Left ventricle myocardium inferior (tissue), 1 donor: Measurements from ENCODE around the gene SLC7A14. TPM values are rescaled to one million over a fixed set of nuclear protein-coding genes. Genes with fewer than 3 reads are reported as not detected.

Experiments
- DNase-seq: peaks from one replicate; pipeline ENCODE4 v3.0.0-alpha.2; 2020
- H3K27ac ChIP-seq: fragments of 200-600 bp; replicated peaks from 2 replicates; pipeline ENCODE4 v1.8.0; 2021
- H3K27me3 ChIP-seq: fragments of 200-600 bp; 2 replicates; pipeline ENCODE4 v1.8.0; 2021; ENCODE audit warnings: low read depth
- H3K36me3 ChIP-seq: fragments of 200-600 bp; 2 replicates; pipeline ENCODE4 v1.8.0; 2021
- H3K4me1 ChIP-seq: fragments of 200-600 bp; 2 replicates; pipeline ENCODE4 v1.8.0; 2021
- H3K4me3 ChIP-seq: fragments of 200-600 bp; 2 replicates; pipeline ENCODE4 v1.8.0; 2021; ENCODE audit warnings: mild to moderate bottlenecking, moderate library complexity
- H3K9me3 ChIP-seq: fragments of 200-600 bp; replicated peaks from 2 replicates; pipeline ENCODE4 v1.8.0; 2021
- CTCF ChIP-seq: fragments of 200-600 bp; IDR thresholded peaks from 2 replicates; pipeline ENCODE4 v1.8.0; 2021; ENCODE audit warnings: antibody characterized with exemption, mild to moderate bottlenecking, borderline replicate concordance
- intact Hi-C: fragments of 100-400 bp; cut with micrococcal nuclease; formaldehyde crosslinking; loops from one replicate; pipeline ENCODE4 v1.11.0; 2022
- total RNA-seq: library from RNA; stranded (reverse); fragmentation: NEBNext Ultra II Directional; extraction: Animal tissue kit (Norgen Biotek cat#: 25700); gene quantifications from one replicate; pipeline ENCODE4 v1.2.1, GENCODE V29; 2021
- donor health status: DM: no; HTN: yes; CAD: no; lungs with severe emphysema.

SLC7A14 gene
- total RNA-seq, 1 donor from 2014 or later, result not detected

- Histone ChIP-seq H3K9me3 (no peaks in the 10 kb centered on the region), H3K36me3 (no peaks in the 10 kb centered on the region), H3K27me3 (peaks cover 4% of the 10 kb centered on the region), H3K4me1 (no peaks in the 10 kb centered on the region), H3K4me3 (no peak overlapping the region), H3K27ac (no peak overlapping the region)
- intact Hi-C loops, result no loop called here
- DNase-seq, result no peak
- no peak for TF ChIP-seq CTCF
Observed at GRCh38 chr3:170440344-170440743, 145.5 kb downstream of the SLC7A14 start.

DNA sequence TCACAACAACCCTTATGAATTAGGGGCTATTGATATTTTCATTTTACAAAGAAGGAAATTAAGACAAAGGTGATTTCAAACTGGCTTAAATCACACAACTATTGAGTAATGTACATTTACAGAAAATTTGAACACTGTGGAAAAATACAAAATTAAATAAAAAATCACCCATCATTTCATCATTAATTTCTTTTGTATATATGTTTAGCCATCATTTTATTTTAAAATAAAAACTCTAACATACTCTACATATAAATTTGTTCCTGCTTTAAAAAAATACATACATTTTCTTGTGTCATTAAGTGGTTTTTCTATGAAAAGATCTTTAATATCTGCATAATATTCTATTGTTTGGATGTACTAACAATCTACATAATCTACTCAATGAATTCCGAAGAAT is 147.0 kb downstream of the SLC7A14 start:
- peaks cover 4% of the 10 kb centered on the region for H3K27me3 ChIP-seq
- no peak overlapping the region for H3K27ac ChIP-seq
- TF ChIP-seq CTCF, result no peak
- H3K36me3 ChIP-seq, result no peaks in the 10 kb centered on the region
- no peaks in the 10 kb centered on the region for H3K4me1 ChIP-seq
- intact Hi-C loops, result no loop called here
- DNase-seq, result no peak
- no peak overlapping the region for H3K4me3 ChIP-seq
- no peaks in the 10 kb centered on the region for H3K9me3 ChIP-seq

GRCh38 chr3:170437696-170438407 is 148.0 kb downstream of the SLC7A14 start:
- intact Hi-C loops, result no loop called here
- no peaks in the 10 kb centered on the region for H3K9me3 ChIP-seq
- no peaks in the 10 kb centered on the region for H3K36me3 ChIP-seq
- no peak for DNase-seq
- no peak overlapping the region for H3K4me3 ChIP-seq
- peaks cover 4% of the 10 kb centered on the region for H3K27me3 ChIP-seq
- H3K4me1 ChIP-seq, result no peaks in the 10 kb centered on the region
- TF ChIP-seq CTCF, result no peak
- H3K27ac ChIP-seq, result no peak overlapping the region

DNA sequence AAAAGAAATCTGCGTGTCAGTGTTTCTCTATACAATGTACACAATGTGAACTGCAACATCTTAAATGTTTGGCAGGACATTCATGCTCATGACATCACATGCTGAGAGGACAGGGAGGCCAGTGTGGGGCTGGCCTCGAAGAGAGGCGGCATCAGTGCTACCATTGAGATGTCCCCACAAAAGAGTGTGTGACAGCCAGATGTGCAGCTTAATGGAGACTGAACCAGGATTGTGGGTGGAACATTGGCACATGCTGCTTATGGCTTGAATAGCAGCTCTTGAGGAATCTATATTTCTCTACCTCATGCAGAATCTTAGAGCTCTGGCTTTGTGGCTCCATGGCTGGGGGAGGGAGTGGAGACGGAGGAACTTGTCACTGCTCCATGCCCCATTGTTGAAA is 148.7 kb downstream of the SLC7A14 start:
- H3K27ac ChIP-seq, result no peak overlapping the region
- H3K9me3 ChIP-seq, result no peaks in the 10 kb centered on the region
- H3K4me3 ChIP-seq, result no peak overlapping the region
- TF ChIP-seq CTCF, result no peak
- no peak for DNase-seq
- no peaks in the 10 kb centered on the region for H3K36me3 ChIP-seq
- intact Hi-C loops, result no loop called here
- H3K4me1 ChIP-seq, result no peaks in the 10 kb centered on the region
- H3K27me3 ChIP-seq, result no peaks in the 10 kb centered on the region

- Histone ChIP-seq H3K4me1 (no peaks in the 10 kb centered on the region), H3K27ac (no peak overlapping the region), H3K27me3 (no peaks in the 10 kb centered on the region), H3K4me3 (no peak overlapping the region), H3K9me3 (no peaks in the 10 kb centered on the region), H3K36me3 (no peaks in the 10 kb centered on the region)
- no peak for DNase-seq
- intact Hi-C loops, result no loop called here
- no peak for TF ChIP-seq CTCF
Observed at GRCh38 chr3:170436697-170437096, 149.2 kb downstream of the SLC7A14 start.
